Stimulated activated CD4-positive, alpha-beta T cell treated with anti-CD3 and anti-CD28 coated beads, TNF-alpha, amount 100 ng/mL, for 24 hours (primary cell): ENCODE results near the gene BCAR1.

Experiments used
- DNase-seq, 3 experiments: peaks; one replicate each; pipeline ENCODE4 v3.0.0-alpha.2; 2020; ENCODE audit warnings: low read depth in 3 of 3

BCAR1 gene

GRCh38 chr16:75238853-75239541, 12.4 kb downstream of the BCAR1 start:
- no peak for DNase-seq

GRCh38 chr16:75238132-75238852, 13.1 kb downstream of the BCAR1 start:
- DNase-seq, result no peak

GRCh38 chr16:75237398-75238131, 13.9 kb downstream of the BCAR1 start:
- no peak for DNase-seq

GRCh38 chr16:75236736-75237397, 14.6 kb downstream of the BCAR1 start:
- no peak for DNase-seq

GRCh38 chr16:75236232-75236631, 15.2 kb downstream of the BCAR1 start:
- peak in 1 of 3 experiments; percentile 21 for DNase-seq

- no peak for DNase-seq
Observed at GRCh38 chr16:75235721-75236193, 15.7 kb downstream of the BCAR1 start.

- DNase-seq, result no peak
Observed at GRCh38 chr16:75234856-75235696, 16.3 kb downstream of the BCAR1 start.

GRCh38 chr16:75233611-75233938, 17.8 kb downstream of the BCAR1 start:
- no peak for DNase-seq

GRCh38 chr16:75231570-75231969, 19.9 kb downstream of the BCAR1 start:
- no peak for DNase-seq

- DNase-seq, result no peak
Observed at GRCh38 chr16:75230471-75231110, 20.8 kb downstream of the BCAR1 start.

- no peak for DNase-seq
Observed at GRCh38 chr16:75229172-75230031, 22.0 kb downstream of the BCAR1 start.

GRCh38 chr16:75228143-75228976, 23.1 kb downstream of the BCAR1 start:
- DNase-seq, result no peak

- DNase-seq, result no peak
Observed at GRCh38 chr16:75227361-75228142, 23.9 kb downstream of the BCAR1 start.

- no peak for DNase-seq
Observed at GRCh38 chr16:75226550-75227360, 24.7 kb downstream of the BCAR1 start.

GRCh38 chr16:75225678-75226515, 25.5 kb downstream of the BCAR1 start:
- no peak for DNase-seq

GRCh38 chr16:75225092-75225491, 26.3 kb downstream of the BCAR1 start:
- no peak for DNase-seq
